CD4-positive, alpha-beta T cell (primary cell): ENCODE results near the gene PID1. TPM values are rescaled to one million over a fixed set of nuclear protein-coding genes. Genes with fewer than 3 reads are reported as not detected.

Experiments
- ATAC-seq: fragments of 200-7000 bp; cut with Tn5 transposase; one replicate; pipeline ENCODE4 v1.10.0; 2022; ENCODE audit warnings: mild to moderate bottlenecking; ENCODE audit not compliant: poor library complexity
- CTCF ChIA-PET: fragments of 350-600 bp; sonication (Branson Sonifier 250); formaldehyde crosslinking; loops from one replicate; lab custom pipeline; 2021; ENCODE audit warnings: antibody characterized with exemption, inconsistent platforms; lab: Charles Lee
- POLR2A ChIA-PET: fragments of 350-600 bp; sonication (Branson Sonifier 250); formaldehyde crosslinking; loops from one replicate; lab custom pipeline; 2021; ENCODE audit warnings: antibody characterized with exemption, inconsistent platforms; lab: Charles Lee
- DNase-seq, 14 experiments: peaks; one replicate each; pipeline ENCODE4 v3.0.0-alpha.2; 2013 to 2020; ENCODE audit warnings: mixed read lengths in 2 of 14
- H3K27ac ChIP-seq, 2 donors: one replicate each; pipeline versions ENCODE4 v1.5.1 to v1.7.0; 2013; ENCODE audit warnings: low read length in 2 of 2, low read depth in 1 of 2, mild to moderate bottlenecking in 1 of 2
- H3K27me3 ChIP-seq, 2 experiments: 1 replicate in 1 of 2; 2 replicates in 1 of 2; pipeline versions ENCODE4 v1.6.1 to v1.7.0; 2013; ENCODE audit warnings: low read length in 2 of 2, control low read depth in 1 of 2, mild to moderate bottlenecking in 1 of 2, moderate library complexity in 1 of 2; ENCODE audit not compliant: insufficient read depth in 2 of 2, control insufficient read depth in 1 of 2
- H3K36me3 ChIP-seq: one replicate; pipeline ENCODE4 v1.6.1; 2013; ENCODE audit warnings: low read length, control low read depth; ENCODE audit not compliant: insufficient read depth
- H3K4me1 ChIP-seq: one replicate; pipeline ENCODE4 v1.6.1; 2013; ENCODE audit warnings: low read length, control low read depth; ENCODE audit not compliant: insufficient read depth
- H3K4me3 ChIP-seq: one replicate; pipeline ENCODE4 v1.5.1; 2013; ENCODE audit warnings: mild to moderate bottlenecking, low read length, moderate library complexity
- H3K9me3 ChIP-seq, 2 experiments: 1 replicate in 1 of 2; 2 replicates in 1 of 2; pipeline versions ENCODE4 v1.6.1 to v1.7.0; 2013; ENCODE audit warnings: low read length in 2 of 2, mild to moderate bottlenecking in 2 of 2, control low read depth in 1 of 2, moderate library complexity in 1 of 2; ENCODE audit not compliant: control insufficient read depth in 1 of 2, insufficient read depth in 1 of 2
- H3K27ac Mint-ChIP-seq: one replicate; pipeline ENCODE4 v1.8.0; 2020; ENCODE audit warnings: mixed read lengths
- H3K27me3 Mint-ChIP-seq: one replicate; pipeline ENCODE4 v1.8.0; 2021; ENCODE audit warnings: mixed read lengths
- H3K36me3 Mint-ChIP-seq: one replicate; pipeline ENCODE4 v1.8.0; 2021; ENCODE audit warnings: low read depth, mixed read lengths
- H3K4me1 Mint-ChIP-seq: one replicate; pipeline ENCODE4 v1.8.0; 2021; ENCODE audit warnings: low read depth, mixed read lengths
- H3K4me3 Mint-ChIP-seq: one replicate; pipeline ENCODE4 v1.8.0; 2020; ENCODE audit warnings: mild to moderate bottlenecking, mixed read lengths
- H3K9me3 Mint-ChIP-seq: one replicate; pipeline ENCODE4 v1.8.0; 2020; ENCODE audit warnings: mixed read lengths
- CTCF ChIP-seq: fragments of 200-600 bp; IDR thresholded peaks from one replicate; pipeline ENCODE4 v1.8.0; 2022; ENCODE audit warnings: antibody characterized with exemption, mild to moderate bottlenecking
- intact Hi-C, 2 experiments: fragments of 100-400 bp; cut with DNase I in 1 of 2; cut with micrococcal nuclease in 1 of 2; formaldehyde crosslinking; loops; one replicate each; pipeline versions ENCODE4 v1.15.1 to v1.9.0; 2023 to 2025; cut with DNase I, micrococcal nuclease
- total RNA-seq, 174 experiments: library from RNA in 2 of 174; stranded (reverse) in 2 of 174; gene quantifications; one replicate each; pipeline ENCODE4 v1.2.3 and lab custom pipeline; 2021 to 2026

The PID1 gene
- total RNA-seq, 2 experiments from 2014 or later, result 0.38 to 0.53 TPM

- H3K4me3 ChIP-seq, result no peak overlapping the region
- Mint-ChIP-seq H3K36me3 (no peaks in the 10 kb centered on the region), H3K4me1 (no peaks in the 10 kb centered on the region), H3K27ac (no peak overlapping the region), H3K27me3 (no peaks in the 10 kb centered on the region), H3K4me3 (no peak overlapping the region), H3K9me3 (peaks cover 8% of the 10 kb centered on the region)
- no peak for DNase-seq
- intact Hi-C loops, result no loop called here
- H3K9me3 ChIP-seq, result no peaks in the 10 kb centered on the region
- no peak overlapping the region for H3K27ac ChIP-seq
- ChIA-PET POLR2A (no interaction called here), CTCF (no interaction called here)
- no peaks in the 10 kb centered on the region for H3K36me3 ChIP-seq
- no peak for ATAC-seq
- no peaks in the 10 kb centered on the region for H3K4me1 ChIP-seq
- no peaks in the 10 kb centered on the region for H3K27me3 ChIP-seq
- TF ChIP-seq CTCF, result no peak
Observed at GRCh38 chr2:229174794-229175496, 96.1 kb downstream of the PID1 start.

GRCh38 chr2:229173825-229174359, 97.2 kb downstream of the PID1 start:
- H3K4me1 Mint-ChIP-seq, result no peaks in the 10 kb centered on the region
- H3K27me3 ChIP-seq, result no peaks in the 10 kb centered on the region
- no peak overlapping the region for H3K4me3 Mint-ChIP-seq
- no peak overlapping the region for H3K27ac ChIP-seq
- H3K36me3 Mint-ChIP-seq, result no peaks in the 10 kb centered on the region
- no peak for DNase-seq
- peaks cover 8% of the 10 kb centered on the region for H3K9me3 Mint-ChIP-seq
- ChIA-PET POLR2A (no interaction called here), CTCF (no interaction called here)
- intact Hi-C loops, result no loop called here
- no peaks in the 10 kb centered on the region for H3K9me3 ChIP-seq
- no peaks in the 10 kb centered on the region for H3K4me1 ChIP-seq
- no peak for ATAC-seq
- H3K27ac Mint-ChIP-seq, result no peak overlapping the region
- H3K36me3 ChIP-seq, result no peaks in the 10 kb centered on the region
- no peaks in the 10 kb centered on the region for H3K27me3 Mint-ChIP-seq
- no peak overlapping the region for H3K4me3 ChIP-seq
- TF ChIP-seq CTCF, result no peak

DNA sequence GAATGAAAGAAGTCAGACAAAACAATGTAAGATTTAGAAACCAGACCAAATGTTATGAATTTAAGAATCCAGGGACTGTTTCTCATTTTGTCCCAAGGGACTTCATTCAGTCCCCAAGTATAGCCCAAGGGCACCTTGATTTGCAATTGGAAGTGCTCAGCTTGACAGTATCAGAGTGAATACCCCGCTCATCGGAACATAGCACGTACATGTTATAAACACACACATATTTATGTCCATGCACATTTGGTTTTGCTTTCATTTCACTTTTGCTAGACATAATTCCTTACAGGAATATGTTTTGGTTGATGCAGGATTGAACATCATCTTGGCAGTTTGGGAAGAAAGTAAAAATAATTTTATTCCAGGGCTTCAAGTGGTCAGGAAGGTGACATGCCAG, 100.2 kb downstream of the PID1 start:
- ATAC-seq (no peak), DNase-seq (no peak)
- H3K4me3 Mint-ChIP-seq, result no peak overlapping the region
- H3K9me3 Mint-ChIP-seq, result peaks cover 10% of the 10 kb centered on the region
- H3K27me3 Mint-ChIP-seq, result no peaks in the 10 kb centered on the region
- H3K27me3 ChIP-seq, result no peaks in the 10 kb centered on the region
- CTCF ChIA-PET, result no interaction called here
- H3K36me3 ChIP-seq, result no peaks in the 10 kb centered on the region
- no peaks in the 10 kb centered on the region for H3K4me1 ChIP-seq
- no peak overlapping the region for H3K27ac ChIP-seq
- POLR2A ChIA-PET, result no interaction called here
- no peak for TF ChIP-seq CTCF
- no peak overlapping the region for H3K4me3 ChIP-seq
- no peaks in the 10 kb centered on the region for H3K36me3 Mint-ChIP-seq
- H3K27ac Mint-ChIP-seq, result no peak overlapping the region
- intact Hi-C loops, result no loop called here
- H3K9me3 ChIP-seq, result no peaks in the 10 kb centered on the region
- H3K4me1 Mint-ChIP-seq, result no peaks in the 10 kb centered on the region
